Calu3 (cell line): ENCODE measurements around the gene OCIAD2. TPM values are rescaled to one million over a fixed set of nuclear protein-coding genes. Genes with fewer than 3 reads are reported as not detected.

Experiments used
- BruUV-seq: library from RNA; stranded (reverse); fragments of 400-500 nt; replicated peaks from 2 replicates; lab custom pipeline; 2021; lab: Mats Ljungman, UMichigan
- CTCF ChIA-PET: fragments of 300-600 bp; sonication (Branson Sonifier 250); formaldehyde crosslinking; loops from one replicate; lab custom pipeline; 2022; ENCODE audit warnings: antibody characterized with exemption; lab: Charles Lee
- DNase-seq: peaks from one replicate; pipeline ENCODE4 v3.0.0; 2022
- H3K27ac Mint-ChIP-seq: one replicate; pipeline ENCODE4 v1.8.0; 2022; ENCODE audit warnings: mixed read lengths; ENCODE audit not compliant: unreplicated experiment
- H3K27me3 Mint-ChIP-seq: one replicate; pipeline ENCODE4 v1.8.0; 2022; ENCODE audit warnings: mixed read lengths; ENCODE audit not compliant: unreplicated experiment
- H3K36me3 Mint-ChIP-seq: one replicate; pipeline ENCODE4 v1.8.0; 2022; ENCODE audit warnings: mild to moderate bottlenecking, moderate library complexity, mixed read lengths; ENCODE audit not compliant: insufficient read depth, unreplicated experiment
- H3K4me1 Mint-ChIP-seq: one replicate; pipeline ENCODE4 v1.8.0; 2022; ENCODE audit warnings: mild to moderate bottlenecking, low read depth, mixed read lengths; ENCODE audit not compliant: unreplicated experiment
- H3K4me3 Mint-ChIP-seq: one replicate; pipeline ENCODE4 v1.8.0; 2022; ENCODE audit warnings: mild to moderate bottlenecking, low read depth, moderate library complexity, mixed read lengths; ENCODE audit not compliant: unreplicated experiment
- H3K9me3 Mint-ChIP-seq: one replicate; pipeline ENCODE4 v1.8.0; 2022; ENCODE audit warnings: low read depth, mixed read lengths; ENCODE audit not compliant: unreplicated experiment
- CTCF ChIP-seq: fragments of 200-600 bp; IDR thresholded peaks from one replicate; pipeline ENCODE4 v1.8.0; 2022; ENCODE audit warnings: antibody characterized with exemption; ENCODE audit not compliant: unreplicated experiment
- intact Hi-C: fragments of 100-400 bp; cut with micrococcal nuclease; formaldehyde crosslinking; loops from one replicate; pipeline ENCODE4 v1.10.0; 2022; ENCODE audit not compliant: unreplicated experiment
- total RNA-seq: library from RNA; stranded (reverse); gene quantifications from 2 replicates; pipeline ENCODE4 v1.2.3, GENCODE V29; 2022

Gene OCIAD2
- total RNA-seq, 1 experiment from 2014 or later, result 182 TPM

DNA sequence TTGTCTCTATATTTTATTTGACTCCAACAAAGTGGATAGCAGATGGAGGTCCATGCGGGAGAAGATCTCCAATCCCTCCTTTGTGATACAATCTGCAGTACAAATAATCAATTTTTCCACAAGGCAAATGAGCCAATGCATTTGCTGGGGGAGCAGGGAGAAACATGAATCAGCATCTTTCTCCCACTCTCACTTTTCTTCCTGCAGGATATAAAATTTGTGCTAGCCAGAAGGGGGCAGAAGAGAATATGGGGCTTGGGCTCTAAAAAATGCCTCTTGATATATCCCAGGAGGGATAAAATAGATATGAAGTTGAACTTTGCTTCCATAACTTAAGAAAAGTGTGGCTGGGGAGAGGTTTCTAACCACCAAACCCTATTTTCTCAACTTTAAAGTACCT lies 41.2 kb upstream of the OCIAD2 start:
- peaks cover 44% of the 10 kb centered on the region for H3K4me1 Mint-ChIP-seq
- no peak overlapping the region for H3K4me3 Mint-ChIP-seq
- DNase-seq, result no peak
- CTCF ChIA-PET, result no interaction called here
- BruUV-seq, result no TSS peak
- TF ChIP-seq CTCF, result no peak
- intact Hi-C loops, result no loop called here
- H3K36me3 Mint-ChIP-seq, result peaks cover 6% of the 10 kb centered on the region
- H3K27me3 Mint-ChIP-seq, result no peaks in the 10 kb centered on the region
- H3K27ac Mint-ChIP-seq, result no peak overlapping the region
- H3K9me3 Mint-ChIP-seq, result no peaks in the 10 kb centered on the region

- TF ChIP-seq CTCF, result no peak
- DNase-seq, result no peak
- no peak overlapping the region for H3K4me3 Mint-ChIP-seq
- intact Hi-C loops, result no loop called here
- H3K9me3 Mint-ChIP-seq, result no peaks in the 10 kb centered on the region
- no peaks in the 10 kb centered on the region for H3K27me3 Mint-ChIP-seq
- H3K27ac Mint-ChIP-seq, result no peak overlapping the region
- peaks cover 44% of the 10 kb centered on the region for H3K4me1 Mint-ChIP-seq
- CTCF ChIA-PET, result no interaction called here
- H3K36me3 Mint-ChIP-seq, result peaks cover 6% of the 10 kb centered on the region
- no TSS peak for BruUV-seq
Observed at GRCh38 chr4:48945981-48946380, 39.4 kb upstream of the OCIAD2 start.

GRCh38 chr4:48944756-48945241 lies 38.2 kb upstream of the OCIAD2 start:
- Mint-ChIP-seq H3K27ac (peak overlapping the region; percentile 98), H3K27me3 (no peaks in the 10 kb centered on the region), H3K9me3 (no peaks in the 10 kb centered on the region), H3K4me3 (peak overlapping the region; percentile 59), H3K4me1 (peaks cover 39% of the 10 kb centered on the region), H3K36me3 (peaks cover 8% of the 10 kb centered on the region)
- DNase-seq, result peak; percentile 48
- CTCF ChIA-PET, result interaction anchor here (0.6 to 1.6 kb wide), 10 partner anchors 10 to 1110 kb away, joined by 3 to 8 read pairs (median 4); partner anchors contain the start of gene OCIAD2
- no TSS peak for BruUV-seq
- intact Hi-C loops, result loop anchor here (5.0 kb wide), 1 partner anchor 37 kb away; the partner anchor contains the start of gene OCIAD2
- peak; percentile 39 for TF ChIP-seq CTCF

- H3K9me3 Mint-ChIP-seq, result no peaks in the 10 kb centered on the region
- intact Hi-C loops, result loop anchor here (5.0 kb wide), 1 partner anchor 37 kb away; the partner anchor contains the start of gene OCIAD2
- TF ChIP-seq CTCF, result no peak
- H3K4me1 Mint-ChIP-seq, result peaks cover 38% of the 10 kb centered on the region
- peak; percentile 66 for DNase-seq
- CTCF ChIA-PET, result interaction anchor here (0.6 to 1.6 kb wide), 7 partner anchors 10 to 1109 kb away, joined by 3 to 8 read pairs (median 5); partner anchors contain the start of gene OCIAD2
- no peaks in the 10 kb centered on the region for H3K27me3 Mint-ChIP-seq
- BruUV-seq, result no TSS peak
- peak overlapping the region; percentile 59 for H3K4me3 Mint-ChIP-seq
- H3K36me3 Mint-ChIP-seq, result peaks cover 11% of the 10 kb centered on the region
- H3K27ac Mint-ChIP-seq, result peak overlapping the region; percentile 98
Observed at GRCh38 chr4:48944252-48944651, 37.7 kb upstream of the OCIAD2 start.
